Bronchial epithelial cell (primary cell): ENCODE measurements around the gene CDK5. TPM values are rescaled to one million over a fixed set of nuclear protein-coding genes. Genes with fewer than 3 reads are reported as not detected.

ENCODE experiments used
- DNase-seq: peaks from one replicate; pipeline ENCODE4 v3.0.0-alpha.2; 2010; ENCODE audit warnings: low read depth
- FAIRE-seq: peaks from 2 replicates; lab custom pipeline; 2011; peaks lifted over from hg19 to GRCh38; lab: Jason Lieb, UNC
- H3K27me3 ChIP-seq: 2 replicates; pipeline ENCODE4 v1.5.1; 2011; ENCODE audit warnings: low read length; ENCODE audit not compliant: control insufficient read depth, insufficient read depth
- H3K36me3 ChIP-seq: 2 replicates; pipeline ENCODE4 v1.5.1; 2011; ENCODE audit warnings: low read length; ENCODE audit not compliant: control insufficient read depth, insufficient read depth
- H3K4me3 ChIP-seq: 2 replicates; pipeline ENCODE4 v1.5.1; 2011; ENCODE audit warnings: mild to moderate bottlenecking, low read depth, low read length, control low read depth
- total RNA-seq: library from RNA; depleted of rRNA; stranded (reverse); fragments of >200 nt; gene quantifications from 2 replicates; pipeline ENCODE4 v1.2.1, GENCODE V29; 2014
- TF ChIP-seq, protein P1 (sequence below): IDR thresholded peaks from 2 replicates; pipeline ENCODE4 v1.5.1; 2011; ENCODE audit warnings: mild to moderate bottlenecking, moderate library complexity, low read length, control low read depth, inconsistent platforms; ENCODE audit not compliant: insufficient read depth, severe bottlenecking

The CDK5 gene
- total RNA-seq, 1 donor from 2014 or later = 12.4 TPM

GRCh38 chr7:151071032-151071866, 13.6 kb upstream of the CDK5 start:
- TF ChIP-seq, protein P1, sequence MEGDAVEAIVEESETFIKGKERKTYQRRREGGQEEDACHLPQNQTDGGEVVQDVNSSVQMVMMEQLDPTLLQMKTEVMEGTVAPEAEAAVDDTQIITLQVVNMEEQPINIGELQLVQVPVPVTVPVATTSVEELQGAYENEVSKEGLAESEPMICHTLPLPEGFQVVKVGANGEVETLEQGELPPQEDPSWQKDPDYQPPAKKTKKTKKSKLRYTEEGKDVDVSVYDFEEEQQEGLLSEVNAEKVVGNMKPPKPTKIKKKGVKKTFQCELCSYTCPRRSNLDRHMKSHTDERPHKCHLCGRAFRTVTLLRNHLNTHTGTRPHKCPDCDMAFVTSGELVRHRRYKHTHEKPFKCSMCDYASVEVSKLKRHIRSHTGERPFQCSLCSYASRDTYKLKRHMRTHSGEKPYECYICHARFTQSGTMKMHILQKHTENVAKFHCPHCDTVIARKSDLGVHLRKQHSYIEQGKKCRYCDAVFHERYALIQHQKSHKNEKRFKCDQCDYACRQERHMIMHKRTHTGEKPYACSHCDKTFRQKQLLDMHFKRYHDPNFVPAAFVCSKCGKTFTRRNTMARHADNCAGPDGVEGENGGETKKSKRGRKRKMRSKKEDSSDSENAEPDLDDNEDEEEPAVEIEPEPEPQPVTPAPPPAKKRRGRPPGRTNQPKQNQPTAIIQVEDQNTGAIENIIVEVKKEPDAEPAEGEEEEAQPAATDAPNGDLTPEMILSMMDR = no peak
- Histone ChIP-seq H3K27me3 (no peaks in the 10 kb centered on the region), H3K36me3 (peaks cover 45% of the 10 kb centered on the region), H3K4me3 (no peak overlapping the region)
- FAIRE-seq = no peak
- DNase-seq = no peak

- TF ChIP-seq, protein P1 = no peak
- no peaks in the 10 kb centered on the region for H3K27me3 ChIP-seq
- H3K4me3 ChIP-seq = no peak overlapping the region
- H3K36me3 ChIP-seq = peaks cover 45% of the 10 kb centered on the region
- DNase-seq (no peak), FAIRE-seq (no peak)
These were observed 12.9 kb upstream of the CDK5 start for GRCh38 chr7:151070574-151070960.

- TF ChIP-seq, protein P1 = no peak
- no peak overlapping the region for H3K4me3 ChIP-seq
- no peaks in the 10 kb centered on the region for H3K27me3 ChIP-seq
- peaks cover 44% of the 10 kb centered on the region for H3K36me3 ChIP-seq
- DNase-seq = no peak
- no peak for FAIRE-seq
These were observed 12.3 kb upstream of the CDK5 start for GRCh38 chr7:151069841-151070573.

GRCh38 chr7:151068069-151068773, 10.5 kb upstream of the CDK5 start:
- FAIRE-seq = no peak
- TF ChIP-seq, protein P1 = no peak
- no peak for DNase-seq
- Histone ChIP-seq H3K36me3 (peaks cover 39% of the 10 kb centered on the region), H3K4me3 (no peak overlapping the region), H3K27me3 (no peaks in the 10 kb centered on the region)

GRCh38 chr7:151066273-151066974, 8.7 kb upstream of the CDK5 start:
- Histone ChIP-seq H3K36me3 (peaks cover 39% of the 10 kb centered on the region), H3K27me3 (no peaks in the 10 kb centered on the region), H3K4me3 (no peak overlapping the region)
- FAIRE-seq = no peak
- no peak for DNase-seq
- TF ChIP-seq, protein P1 = no peak
